K562 (cell line): ENCODE results near the gene BCL6B. TPM values are rescaled to one million over a fixed set of nuclear protein-coding genes. Genes with fewer than 3 reads are reported as not detected.

Source experiments
- ATAC-seq: fragments of 200-7000 bp; cut with Tn5 transposase; 3 replicates; pipeline ENCODE4 v1.9.1; 2020; ENCODE audit warnings: moderate library complexity
- BruUV-seq: library from RNA; stranded (reverse); fragments of 400-500 nt; replicated peaks from 2 replicates; lab custom pipeline; 2021; lab: Mats Ljungman, UMichigan
- CTCF ChIA-PET: fragments of 300-600 bp; formaldehyde crosslinking; extraction: SDS; loops from one replicate; lab custom pipeline; 2021; ENCODE audit warnings: low intra/inter-chr PET ratio; lab: Yijun Ruan, JAX
- POLR2A ChIA-PET: fragments of 300-600, 350-650 bp; sonication (Branson Sonifier 250); formaldehyde crosslinking; extraction: SDS; loops from one replicate; lab custom pipeline; 2021; ENCODE audit warnings: antibody characterized with exemption, inconsistent platforms; lab: Yijun Ruan, JAX
- DNase-seq, 4 experiments: peaks; one replicate each; pipeline versions ENCODE4 v3.0.0 to v3.0.0-alpha.2; 2011 to 2018; ENCODE audit warnings: low spot score in 3 of 4, mixed read lengths in 3 of 4; ENCODE audit errors: extremely low read depth in 1 of 4
- FAIRE-seq: peaks from 2 replicates; lab custom pipeline; 2011; peaks lifted over from hg19 to GRCh38; lab: Jason Lieb, UNC
- H2AFZ ChIP-seq: 2 replicates; pipeline ENCODE4 v1.6.0; 2011; ENCODE audit warnings: low read depth, low read length, control low read depth, inconsistent platforms
- H3K27ac ChIP-seq: fragments of 200-600 bp; 3 replicates; pipeline ENCODE4 v1.8.0; 2011; ENCODE audit warnings: low read depth, mild to moderate bottlenecking, control low read depth, inconsistent platforms, low read length, moderate library complexity, mixed read lengths; ENCODE audit errors: extremely low read depth
- H3K27me3 ChIP-seq, 2 experiments: fragments of 300-600 bp in 1 of 2; 2 replicates in 1 of 2; 3 replicates in 1 of 2; pipeline versions ENCODE4 v1.6.0 to v1.8.0; 2011; ENCODE audit warnings: inconsistent platforms in 2 of 2, low read length in 2 of 2, mild to moderate bottlenecking in 1 of 2, mixed read lengths in 1 of 2, moderate library complexity in 1 of 2; ENCODE audit not compliant: control insufficient read depth in 2 of 2, insufficient read depth in 2 of 2
- H3K36me3 ChIP-seq: fragments of 300-600 bp; 3 replicates; pipeline ENCODE4 v1.8.0; 2011; ENCODE audit warnings: mild to moderate bottlenecking, low read length, inconsistent platforms; ENCODE audit not compliant: control insufficient read depth, insufficient read depth
- H3K4me1 ChIP-seq, 2 experiments: fragments of 200-600 bp in 1 of 2; replicated peaks in 1 of 2; 2 replicates in 1 of 2; 3 replicates in 1 of 2; pipeline versions ENCODE4 v1.5.1 to v1.8.0; 2011; ENCODE audit warnings: inconsistent platforms in 2 of 2, low read length in 2 of 2, mild to moderate bottlenecking in 1 of 2, mixed read lengths in 1 of 2, moderate library complexity in 1 of 2; ENCODE audit not compliant: control insufficient read depth in 2 of 2, insufficient read depth in 2 of 2
- H3K4me2 ChIP-seq: 2 replicates; pipeline ENCODE4 v1.6.1; 2011; ENCODE audit warnings: low read length, control low read depth, inconsistent platforms, mixed read lengths; ENCODE audit not compliant: insufficient read depth
- H3K4me3 ChIP-seq: fragments of 200-600 bp; sonication (generic), shearing (Covaris generic); 2 replicates; pipeline ENCODE4 v1.5.1; 2016; ENCODE audit warnings: control low read depth, inconsistent platforms
- H3K79me2 ChIP-seq: fragments of 200-600 bp; 3 replicates; pipeline ENCODE4 v1.8.0; 2011; ENCODE audit warnings: low read length, inconsistent platforms; ENCODE audit not compliant: control insufficient read depth, insufficient read depth
- H3K9ac ChIP-seq, 2 experiments: 2 replicates each; pipeline versions ENCODE4 v1.6.0 to v1.6.1; 2011; ENCODE audit warnings: low read depth in 2 of 2, low read length in 2 of 2, control low read depth in 1 of 2, inconsistent platforms in 1 of 2, mild to moderate bottlenecking in 1 of 2, mixed read lengths in 1 of 2; ENCODE audit not compliant: insufficient read depth in 1 of 2
- H3K9me1 ChIP-seq: one replicate; pipeline ENCODE4 v1.6.0; 2011; ENCODE audit warnings: inconsistent platforms, mild to moderate bottlenecking, low read length, moderate library complexity; ENCODE audit not compliant: control insufficient read depth, insufficient read depth
- H3K9me3 ChIP-seq: replicated peaks from 2 replicates; pipeline ENCODE4 v1.5.1; 2011; ENCODE audit warnings: low read depth, low read length, inconsistent platforms; ENCODE audit not compliant: control insufficient read depth, insufficient read depth
- H4K20me1 ChIP-seq: replicated peaks from 2 replicates; pipeline ENCODE4 v1.6.1; 2011; ENCODE audit warnings: low read length, inconsistent platforms, mixed read lengths; ENCODE audit not compliant: control insufficient read depth, insufficient read depth
- CBX8 ChIP-seq: fragments of 200-600 bp; sonication (generic); IDR thresholded peaks from 2 replicates; pipeline ENCODE4 v1.6.1; 2012; ENCODE audit warnings: borderline replicate concordance, mixed run types, low read depth, mild to moderate bottlenecking, moderate library complexity, mixed read lengths, low read length, control low read depth, inconsistent platforms; ENCODE audit not compliant: poor library complexity, severe bottlenecking; ENCODE audit errors: extremely low read depth
- DMBX1 ChIP-seq: fragments of 250-450 bp; sonication (Bioruptor Pico); IDR thresholded peaks from 2 replicates; pipeline ENCODE4 v1.8.0; 2022; ENCODE audit warnings: inconsistent platforms, mild to moderate bottlenecking, moderate library complexity, borderline replicate concordance
- ELF1 ChIP-seq: fragments of 200-800 bp; sonication (Bioruptor generic); IDR thresholded peaks from 2 replicates; pipeline ENCODE4 v1.6.1; 2016; ENCODE audit warnings: missing genetic modification characterization, missing compliant biosample characterization
- EZH2 ChIP-seq: IDR thresholded peaks from 2 replicates; pipeline ENCODE4 v1.6.1; 2012; ENCODE audit warnings: low read depth, mild to moderate bottlenecking, inconsistent platforms, low read length, borderline replicate concordance
- KLF10 ChIP-seq: fragments of 250-450 bp; sonication (Bioruptor Pico); IDR thresholded peaks from 2 replicates; pipeline ENCODE4 v1.6.1; 2021; ENCODE audit warnings: matching md5 sums
- PHF20 ChIP-seq: fragments of 450-650 bp; IDR thresholded peaks from 2 replicates; pipeline ENCODE4 v1.6.1; 2018; ENCODE audit not compliant: partially characterized antibody
- PTRF ChIP-seq: fragments of 450-650 bp; IDR thresholded peaks from 2 replicates; pipeline ENCODE4 v1.6.1; 2016; ENCODE audit warnings: mild to moderate bottlenecking, missing genetic modification characterization, missing compliant biosample characterization
- TBP ChIP-seq: optimal IDR thresholded peaks from 2 replicates; pipeline ENCODE3; 2011; ENCODE audit warnings: low read depth, low read length, improper control_type of control experiment
- ZKSCAN1 ChIP-seq: fragments of 150-350 bp; IDR thresholded peaks from 2 replicates; pipeline ENCODE4 v1.6.1; 2016; ENCODE audit warnings: low read depth, low read length
- ZNF134 ChIP-seq: fragments of 250-450 bp; sonication (Bioruptor Pico); conservative IDR thresholded peaks from 2 replicates; pipeline ENCODE4 v1.4.0; 2020
- ZNF217 ChIP-seq: sonication (generic); formaldehyde crosslinking; IDR thresholded peaks from 2 replicates; pipeline ENCODE4 v1.8.0; 2022; ENCODE audit warnings: mild to moderate bottlenecking, missing genetic modification reagents
- ZNF586 ChIP-seq: fragments of 450-650 bp; formaldehyde crosslinking; conservative IDR thresholded peaks from 2 replicates; pipeline ENCODE4 v1.4.0; 2020; ENCODE audit warnings: mild to moderate bottlenecking, moderate library complexity
- WGBS: fragments of 100-300 bp; shearing (Covaris generic); methylation state at CpG from one replicate; pipeline ENCODE4 v1.1.6; 2016; ENCODE audit warnings: low coverage, mixed read lengths; ENCODE audit not compliant: insufficient coverage; ENCODE audit errors: missing lambda C conversion rate; 5-methylcytosine and 5-hydroxymethylcytosine counted together
- in situ Hi-C: fragments of 300-500 bp; cut with MboI; formaldehyde crosslinking; loops from 4 replicates; pipeline ENCODE4 v1.15.0; 2018; ENCODE audit warnings: inconsistent platforms, mixed read lengths
- intact Hi-C: fragments of 100-400 bp; cut with micrococcal nuclease; formaldehyde crosslinking; loops from 2 replicates; pipeline ENCODE4 v1.14.2; 2022
- polyA plus RNA-seq, 8 experiments: library from polyadenylated mRNA; depleted of rRNA in 4 of 8; stranded (reverse) in 5 of 8; unstranded in 3 of 8; fragments of >200 nt; fragmentation: Nextera tagmentation in 2 of 8; fragmentation: Illumina TruSeq in 1 of 8; extraction: Ambion mirVana in 2 of 8; extraction: Trizol in 1 of 8; gene quantifications; 2 replicates each; pipeline versions ENCODE4 v1.2.1 to v1.2.3, GENCODE V29; 2011 to 2014; ENCODE audit warnings: inconsistent platforms in 1 of 8, missing spikeins in 1 of 8
- total RNA-seq, 7 experiments: library from RNA; depleted of rRNA in 6 of 7; stranded (reverse); fragments of >200 nt in 6 of 7; fragmentation: Illumina TruSeq in 2 of 7; extraction: Trizol in 2 of 7; gene quantifications; 2 replicates each; pipeline versions ENCODE4 v1.2.1 to v1.2.3, GENCODE V29; 2011 to 2021; ENCODE audit warnings: low replicate concordance in 1 of 7
- TF ChIP-seq, protein P1 (sequence below): fragments of 250-450 bp; sonication (Bioruptor Pico); IDR thresholded peaks from 2 replicates; pipeline ENCODE4 v1.5.0; 2020; ENCODE audit warnings: mild to moderate bottlenecking
- TF ChIP-seq, protein P2 (sequence below), 3 experiments: fragments of 200-800 bp in 1 of 3; fragments of 250-450 bp in 1 of 3; fragments of 450-650 bp in 1 of 3; sonication (Bioruptor Pico) in 1 of 3; sonication (Bioruptor generic) in 1 of 3; formaldehyde crosslinking in 1 of 3; IDR thresholded peaks; 2 replicates each; pipeline versions ENCODE4 v1.6.1 to v1.8.0; 2016 to 2022; ENCODE audit warnings: mild to moderate bottlenecking in 2 of 3, missing genetic modification characterization in 2 of 3, missing compliant biosample characterization in 1 of 3, moderate library complexity in 1 of 3
- TF ChIP-seq, protein P3 (sequence below): sonication (generic); formaldehyde crosslinking; IDR thresholded peaks from 2 replicates; pipeline ENCODE4 v1.8.0; 2022; ENCODE audit warnings: mild to moderate bottlenecking, low read depth, missing genetic modification reagents

BCL6B gene
- total and polyA plus RNA-seq, 9 of the 15 experiments (the other 6 are each of a cell fraction or from before 2014, with no cell fraction given), result 0.89 to 5.0 (median 3.6) TPM

DNA sequence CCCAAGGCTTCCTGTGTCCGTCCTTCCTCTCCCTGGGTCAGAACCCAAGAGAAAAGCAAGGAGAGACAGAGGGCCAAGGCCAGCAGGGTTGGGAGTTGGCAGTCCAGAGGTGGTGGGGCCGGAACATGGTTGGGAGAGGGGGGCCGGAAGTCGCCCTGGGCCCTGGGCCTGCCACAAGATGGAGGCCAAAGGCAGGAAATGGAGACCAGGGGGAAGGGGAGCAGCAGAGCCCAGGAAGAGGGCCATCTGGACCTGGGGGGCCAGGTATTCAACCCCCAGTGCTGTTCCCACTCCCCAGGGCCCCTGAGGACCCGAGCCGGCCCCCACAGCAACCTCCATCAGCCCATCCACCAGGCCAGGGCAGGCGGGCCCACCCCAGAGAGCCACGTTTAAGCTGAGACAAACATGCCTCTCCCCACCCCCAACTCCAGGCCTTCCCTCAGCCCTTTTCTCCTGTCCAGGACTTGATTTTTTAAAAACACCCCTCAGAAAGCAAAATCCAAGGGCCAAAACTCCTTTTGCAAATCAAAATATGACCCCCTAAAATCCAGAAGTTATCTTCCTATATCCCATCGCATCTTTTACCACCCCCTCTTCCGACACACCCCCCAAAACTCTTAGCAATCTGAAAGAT is 4.4 kb upstream of the BCL6B start (continued):
- TF ChIP-seq PTRF (no peak), ZKSCAN1 (no peak), PHF20 (no peak), DMBX1 (CRISPR knock-in tag) (peak; percentile 65; the same call in 1 of the 2 replicates), TBP (no peak), ZNF217 (CRISPR knock-in tag) (no peak), ZNF586 (CRISPR knock-in tag) (no peak), ELF1 (no peak)
- TF ChIP-seq, protein P1, sequence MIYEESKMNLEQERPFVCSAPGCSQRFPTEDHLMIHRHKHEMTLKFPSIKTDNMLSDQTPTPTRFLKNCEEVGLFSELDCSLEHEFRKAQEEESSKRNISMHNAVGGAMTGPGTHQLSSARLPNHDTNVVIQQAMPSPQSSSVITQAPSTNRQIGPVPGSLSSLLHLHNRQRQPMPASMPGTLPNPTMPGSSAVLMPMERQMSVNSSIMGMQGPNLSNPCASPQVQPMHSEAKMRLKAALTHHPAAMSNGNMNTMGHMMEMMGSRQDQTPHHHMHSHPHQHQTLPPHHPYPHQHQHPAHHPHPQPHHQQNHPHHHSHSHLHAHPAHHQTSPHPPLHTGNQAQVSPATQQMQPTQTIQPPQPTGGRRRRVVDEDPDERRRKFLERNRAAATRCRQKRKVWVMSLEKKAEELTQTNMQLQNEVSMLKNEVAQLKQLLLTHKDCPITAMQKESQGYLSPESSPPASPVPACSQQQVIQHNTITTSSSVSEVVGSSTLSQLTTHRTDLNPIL, result no peak

DNA sequence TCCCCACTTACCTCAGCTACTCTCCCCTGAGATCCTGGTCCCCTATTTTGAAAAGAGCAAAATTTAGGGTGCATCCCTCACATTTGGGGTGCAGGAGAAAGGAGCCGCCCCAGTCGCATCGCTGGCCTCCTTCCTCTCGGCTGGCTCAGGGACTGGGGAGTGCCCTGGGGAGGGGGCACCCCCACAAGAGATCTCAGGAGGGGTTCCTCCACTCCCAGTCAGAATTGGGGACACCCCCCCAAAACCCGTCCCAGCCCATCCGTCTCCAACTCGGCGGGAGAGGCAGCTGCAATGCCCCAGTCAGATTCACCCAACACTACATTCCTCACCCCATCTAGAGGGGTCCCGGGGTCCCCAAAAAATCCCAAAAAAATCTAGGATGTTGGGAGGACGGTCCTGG is 3.5 kb upstream of the BCL6B start:
- no peak for DNase-seq
- FAIRE-seq, result no peak
- Histone ChIP-seq H4K20me1 (no peaks in the 10 kb centered on the region), H3K9me3 (no peaks in the 10 kb centered on the region), H2AFZ (peak overlapping the region; percentile 97), H3K27ac (peak overlapping the region; percentile 78; the same call in 2 of the 3 replicates), H3K27me3 (no peaks in the 10 kb centered on the region), H3K4me2 (peak overlapping the region; percentile 58; the same call in 1 of the 2 replicates), H3K4me3 (peak overlapping the region; percentile 17; the same call in 1 of the 2 replicates), H3K9ac (peak overlapping the region; percentile 53 to 87; a peak in 2 of 4 replicates), H3K79me2 (peaks cover 9% of the 10 kb centered on the region), H3K4me1 (peaks cover 46 to 80% of the 10 kb centered on the region in 2 experiments), H3K36me3 (no peaks in the 10 kb centered on the region), H3K9me1 (no peaks in the 10 kb centered on the region)
- BruUV-seq, result no TSS peak
- CTCF ChIA-PET, result no interaction called here
- no peak for ATAC-seq
- 30% methylated on average over 2 of the region's 10 CpGs for WGBS
- POLR2A ChIA-PET, result no interaction called here
- in situ Hi-C loops, result no loop called here
- TF ChIP-seq KLF10, result no peak
- TF ChIP-seq, protein P2, sequence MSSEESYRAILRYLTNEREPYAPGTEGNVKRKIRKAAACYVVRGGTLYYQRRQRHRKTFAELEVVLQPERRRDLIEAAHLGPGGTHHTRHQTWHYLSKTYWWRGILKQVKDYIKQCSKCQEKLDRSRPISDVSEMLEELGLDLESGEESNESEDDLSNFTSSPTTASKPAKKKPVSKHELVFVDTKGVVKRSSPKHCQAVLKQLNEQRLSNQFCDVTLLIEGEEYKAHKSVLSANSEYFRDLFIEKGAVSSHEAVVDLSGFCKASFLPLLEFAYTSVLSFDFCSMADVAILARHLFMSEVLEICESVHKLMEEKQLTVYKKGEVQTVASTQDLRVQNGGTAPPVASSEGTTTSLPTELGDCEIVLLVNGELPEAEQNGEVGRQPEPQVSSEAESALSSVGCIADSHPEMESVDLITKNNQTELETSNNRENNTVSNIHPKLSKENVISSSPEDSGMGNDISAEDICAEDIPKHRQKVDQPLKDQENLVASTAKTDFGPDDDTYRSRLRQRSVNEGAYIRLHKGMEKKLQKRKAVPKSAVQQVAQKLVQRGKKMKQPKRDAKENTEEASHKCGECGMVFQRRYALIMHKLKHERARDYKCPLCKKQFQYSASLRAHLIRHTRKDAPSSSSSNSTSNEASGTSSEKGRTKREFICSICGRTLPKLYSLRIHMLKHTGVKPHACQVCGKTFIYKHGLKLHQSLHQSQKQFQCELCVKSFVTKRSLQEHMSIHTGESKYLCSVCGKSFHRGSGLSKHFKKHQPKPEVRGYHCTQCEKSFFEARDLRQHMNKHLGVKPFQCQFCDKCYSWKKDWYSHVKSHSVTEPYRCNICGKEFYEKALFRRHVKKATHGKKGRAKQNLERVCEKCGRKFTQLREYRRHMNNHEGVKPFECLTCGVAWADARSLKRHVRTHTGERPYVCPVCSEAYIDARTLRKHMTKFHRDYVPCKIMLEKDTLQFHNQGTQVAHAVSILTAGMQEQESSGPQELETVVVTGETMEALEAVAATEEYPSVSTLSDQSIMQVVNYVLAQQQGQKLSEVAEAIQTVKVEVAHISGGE (CRISPR knock-in tag; IDR thresholded peaks at IDR 0.05), result no peak
- no peak for TF ChIP-seq EZH2
- no peak for TF ChIP-seq CBX8
- TF ChIP-seq ZNF134 (CRISPR knock-in tag), result no peak
- TF ChIP-seq, protein P3, sequence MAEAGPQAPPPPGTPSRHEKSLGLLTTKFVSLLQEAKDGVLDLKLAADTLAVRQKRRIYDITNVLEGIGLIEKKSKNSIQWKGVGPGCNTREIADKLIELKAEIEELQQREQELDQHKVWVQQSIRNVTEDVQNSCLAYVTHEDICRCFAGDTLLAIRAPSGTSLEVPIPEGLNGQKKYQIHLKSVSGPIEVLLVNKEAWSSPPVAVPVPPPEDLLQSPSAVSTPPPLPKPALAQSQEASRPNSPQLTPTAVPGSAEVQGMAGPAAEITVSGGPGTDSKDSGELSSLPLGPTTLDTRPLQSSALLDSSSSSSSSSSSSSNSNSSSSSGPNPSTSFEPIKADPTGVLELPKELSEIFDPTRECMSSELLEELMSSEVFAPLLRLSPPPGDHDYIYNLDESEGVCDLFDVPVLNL (CRISPR knock-in tag), result no peak
- intact Hi-C loops, result no loop called here
